Stimulated activated CD8-positive, alpha-beta memory T cell treated with anti-CD3 and anti-CD28 coated beads, Interleukin-12 subunit alpha, Interleukin-12 subunit beta, amount 100 ng/mL, for 1 hour (primary cell): ENCODE data around the gene IFNA13.
"Not testable (repeated sequence)": the region's sequence is repeated elsewhere in the genome, so short reads cannot be mapped to it uniquely, and the experiment has no call there.

Source experiments
- DNase-seq: peaks from one replicate; pipeline ENCODE4 v3.0.0-alpha.2; 2020; ENCODE audit warnings: low read depth

The IFNA13 gene

DNA sequence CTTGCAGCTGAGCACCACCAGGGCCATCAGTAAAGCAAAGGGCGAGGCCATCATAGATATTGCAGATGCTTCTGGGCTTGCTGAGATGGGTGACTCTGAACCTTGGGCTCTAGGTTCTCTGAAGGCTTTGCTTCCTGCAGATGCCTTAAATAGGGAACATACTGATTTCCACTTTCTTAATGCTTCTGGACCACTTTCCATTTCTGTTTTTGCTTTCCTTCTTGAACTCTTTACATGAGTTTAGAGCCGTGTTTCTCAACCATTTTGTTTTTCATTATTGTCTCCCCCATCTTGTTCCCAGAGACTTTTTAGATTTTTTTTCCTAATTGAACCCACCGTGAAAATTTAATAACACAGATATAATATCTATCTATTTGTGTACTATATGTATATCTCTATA, at the start of gene IFNA13:
IFNA13 (minus strand) TSS at position 101 of the 400 bp plus-strand sequence; CDS start at position 54, 47 bp downstream.
- DNase-seq: no peak

- no peak for DNase-seq
These were observed 47.8 kb upstream of the IFNA13 start for GRCh38 chr9:21415493-21416267.

- no peak for DNase-seq
These were observed 46.5 kb upstream of the IFNA13 start for GRCh38 chr9:21414220-21414940.

DNA sequence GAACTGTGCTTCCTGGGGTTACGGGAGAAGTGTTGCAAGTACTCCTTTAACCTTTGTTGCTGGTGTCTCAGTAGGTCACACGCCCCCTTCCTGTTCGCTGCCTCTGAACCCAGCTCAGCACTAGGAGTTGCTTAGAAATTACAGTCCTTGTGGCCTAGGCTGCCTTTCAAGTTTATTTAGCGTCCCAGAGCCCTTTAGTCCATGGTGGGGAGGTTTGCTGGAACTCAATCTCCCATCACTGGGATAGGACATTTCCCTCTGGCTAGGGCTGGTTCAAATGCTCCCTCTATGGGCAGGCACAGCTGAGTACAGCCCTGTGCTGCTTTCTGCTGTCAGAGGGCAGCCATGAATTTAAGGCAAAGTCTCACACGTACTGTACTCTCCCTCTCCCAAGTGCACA, 45.8 kb upstream of the IFNA13 start:
- no peak for DNase-seq

DNA sequence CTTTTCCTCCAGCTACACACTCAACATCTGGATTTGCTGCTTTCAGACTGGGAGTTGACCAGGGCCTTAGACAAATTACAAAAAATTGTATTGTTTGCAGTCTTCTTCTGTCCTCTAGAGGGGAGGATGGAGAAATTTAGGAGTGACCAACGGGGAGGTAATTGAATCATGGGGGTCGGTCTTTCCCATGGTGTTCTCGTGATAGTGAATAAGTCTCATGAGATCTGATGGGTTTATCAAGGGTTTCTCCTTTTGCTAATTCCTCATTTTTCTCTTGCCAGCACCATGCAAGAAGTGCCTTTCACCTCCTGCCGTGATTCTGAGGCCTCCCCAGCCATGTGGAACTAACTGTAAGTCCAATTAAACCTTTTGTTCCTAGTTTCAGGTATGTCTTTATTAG, 45.3 kb upstream of the IFNA13 start:
- DNase-seq: no peak

- DNase-seq: no peak
These were observed 44.2 kb upstream of the IFNA13 start for GRCh38 chr9:21412107-21412506.

- DNase-seq: no peak
These were observed 41.0 kb upstream of the IFNA13 start, which contains the start of gene IFNA8 for GRCh38 chr9:21408817-21409216. IFNA8 (plus strand) TSS chr9:21409117; CDS start chr9:21409177, 60 bp downstream.

DNA sequence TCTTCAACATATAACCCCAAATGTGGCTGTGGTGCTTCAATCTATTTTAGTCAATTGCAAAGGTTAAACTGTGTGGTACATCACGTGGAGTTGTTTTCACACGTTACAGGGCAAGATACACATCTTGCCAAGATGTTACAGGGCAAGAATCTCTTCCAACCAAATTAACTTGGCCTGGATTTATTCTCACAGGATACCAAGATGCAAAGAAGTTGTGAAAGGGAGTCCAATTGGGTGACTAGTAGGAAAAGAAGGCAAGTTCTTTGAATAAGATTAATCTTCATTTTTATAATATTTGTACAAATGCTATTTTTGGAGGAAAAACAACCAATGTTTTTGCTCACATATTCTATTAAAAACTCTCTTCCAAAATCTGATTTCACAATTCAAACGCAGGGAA, 36.3 kb upstream of the IFNA13 start:
- DNase-seq: no peak

DNA sequence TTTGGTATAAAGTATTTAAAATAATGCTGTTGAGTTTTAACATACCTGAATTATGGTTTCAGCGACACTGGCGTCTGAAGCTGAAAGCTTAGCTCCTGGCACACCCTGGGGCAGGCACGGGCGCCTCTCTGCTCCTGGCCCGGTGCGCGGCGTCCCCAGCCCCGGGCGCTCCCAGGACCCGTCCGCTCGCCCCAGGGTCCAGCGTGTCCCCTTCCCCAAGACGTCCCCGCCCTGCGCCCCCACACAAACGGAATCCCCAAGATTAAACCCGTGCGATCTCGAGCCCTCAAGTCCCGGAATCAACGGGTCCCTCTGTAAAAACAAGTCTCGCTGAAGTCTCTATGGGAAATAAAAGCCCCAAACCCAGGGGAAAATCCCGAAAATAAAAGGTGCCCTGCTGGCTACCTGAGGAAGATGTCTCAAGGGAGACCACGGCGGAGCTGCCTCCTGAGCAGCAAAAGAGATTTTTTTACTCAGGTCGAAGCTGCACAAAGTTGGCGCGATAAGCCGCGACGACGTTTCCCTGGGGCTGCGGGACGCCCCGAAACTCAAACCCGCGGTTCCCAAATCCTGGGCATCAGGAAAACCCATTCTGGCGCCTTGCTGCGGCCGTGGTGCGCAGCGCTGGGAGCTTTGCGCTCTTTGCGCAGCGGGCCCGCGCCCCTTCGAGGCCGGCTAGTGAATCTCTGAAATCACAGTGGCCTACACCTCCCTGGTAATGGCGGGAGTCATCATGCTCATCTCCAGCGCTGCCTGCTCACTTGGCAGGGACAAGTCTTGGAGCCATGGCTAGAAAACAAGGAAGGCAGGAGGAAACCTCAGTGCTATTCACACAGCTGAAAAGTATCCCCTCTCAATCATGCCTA, 34.8 kb upstream of the IFNA13 start:
- DNase-seq: no peak

DNA sequence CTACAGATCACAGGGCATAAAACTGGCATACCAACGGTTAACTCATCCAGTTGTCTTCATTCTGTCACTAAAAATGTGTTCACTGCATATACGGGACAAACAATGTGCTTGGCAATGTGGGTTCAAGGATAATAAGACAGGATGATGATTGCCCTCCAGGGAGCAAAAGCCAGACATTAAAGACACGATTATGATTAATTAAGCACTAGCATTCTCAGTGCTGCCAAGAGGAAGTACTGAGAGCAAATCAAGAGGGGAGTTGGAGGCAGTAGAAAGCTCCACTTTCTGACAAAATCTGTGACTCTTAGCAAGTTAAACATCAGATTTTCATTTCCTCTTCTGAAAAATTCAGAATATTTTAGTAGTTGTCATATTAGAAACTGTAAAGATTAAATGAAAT, 32.1 kb upstream of the IFNA13 start:
- DNase-seq: no peak

DNA sequence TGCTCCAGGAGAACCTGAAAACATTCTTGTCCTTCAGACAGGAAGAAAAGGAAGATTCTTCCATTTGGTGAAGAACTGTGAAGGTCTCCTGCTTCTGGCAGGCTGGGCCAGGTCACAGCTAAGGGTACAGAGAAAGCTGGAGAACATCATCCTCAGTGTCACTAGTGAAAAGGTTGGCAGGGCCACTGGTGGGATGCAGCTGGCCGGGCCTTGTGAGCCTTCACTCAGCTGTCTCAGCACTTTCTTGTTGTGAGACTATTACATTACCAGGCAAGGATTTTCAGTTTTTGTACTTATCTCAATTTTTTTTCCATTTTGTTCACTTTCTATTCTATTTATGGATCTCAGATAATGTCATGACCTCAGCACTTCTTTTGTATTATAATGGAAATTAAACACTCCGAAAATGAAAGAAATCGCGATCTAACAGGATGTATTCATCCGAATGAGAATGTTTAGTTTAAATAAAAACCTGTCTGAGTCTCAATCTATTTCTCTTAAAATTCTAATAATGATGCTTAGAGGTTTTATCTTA, 31.2 kb upstream of the IFNA13 start:
- DNase-seq: no peak

GRCh38 chr9:21395778-21396717, 28.2 kb upstream of the IFNA13 start:
- peak; percentile 41 for DNase-seq

GRCh38 chr9:21392270-21392669, 24.4 kb upstream of the IFNA13 start:
- DNase-seq: no peak

GRCh38 chr9:21385131-21385670, 17.3 kb upstream of the IFNA13 start, which contains the start of gene IFNA2:
IFNA2 (minus strand) TSS chr9:21385398; CDS start chr9:21385329, 69 bp downstream.
- no peak for DNase-seq

- DNase-seq: no peak
These were observed 15.8 kb upstream of the IFNA13 start for GRCh38 chr9:21383627-21384026.

DNA sequence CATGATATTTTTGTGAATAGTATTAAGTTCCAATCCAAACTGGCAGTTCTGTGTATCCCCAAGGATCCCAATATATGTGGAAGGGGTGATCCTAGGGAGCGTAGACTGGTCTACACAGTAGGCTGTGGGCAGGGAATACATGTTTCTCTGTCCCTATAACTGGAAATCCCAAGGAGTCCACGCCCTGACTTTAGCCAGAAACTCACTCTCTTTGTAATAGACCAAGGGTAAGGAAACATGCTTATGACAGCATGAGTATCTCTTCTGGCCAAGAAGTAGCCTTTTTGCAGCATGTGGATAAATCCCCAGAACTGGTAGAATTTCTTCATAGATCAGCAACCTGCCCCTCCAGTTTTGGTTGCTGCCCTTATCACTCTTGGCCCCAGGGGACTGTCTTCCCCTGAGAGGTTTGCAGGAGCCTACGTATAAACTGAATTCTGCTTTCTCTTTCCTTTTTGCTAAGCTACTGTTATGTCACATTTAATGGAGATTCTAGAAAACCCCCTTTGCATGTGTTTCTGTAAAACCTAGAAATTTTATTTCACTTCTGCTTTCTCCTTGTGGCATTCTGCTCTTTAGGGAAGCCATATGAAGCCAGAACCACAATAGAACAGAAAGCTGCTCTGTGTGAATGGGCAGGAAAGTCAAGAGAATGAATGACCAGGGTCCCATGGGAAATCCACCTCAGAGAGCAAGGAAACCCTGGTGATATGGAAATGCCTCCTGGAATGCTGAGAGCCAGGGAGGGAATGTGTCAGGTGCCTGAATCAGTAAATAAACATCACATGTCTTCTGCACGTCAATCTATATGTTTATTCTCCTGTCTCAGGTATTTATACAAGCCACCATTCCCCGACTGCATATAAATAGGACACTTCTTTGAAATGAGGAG, 13.8 kb upstream of the IFNA13 start:
- no peak for DNase-seq

DNA sequence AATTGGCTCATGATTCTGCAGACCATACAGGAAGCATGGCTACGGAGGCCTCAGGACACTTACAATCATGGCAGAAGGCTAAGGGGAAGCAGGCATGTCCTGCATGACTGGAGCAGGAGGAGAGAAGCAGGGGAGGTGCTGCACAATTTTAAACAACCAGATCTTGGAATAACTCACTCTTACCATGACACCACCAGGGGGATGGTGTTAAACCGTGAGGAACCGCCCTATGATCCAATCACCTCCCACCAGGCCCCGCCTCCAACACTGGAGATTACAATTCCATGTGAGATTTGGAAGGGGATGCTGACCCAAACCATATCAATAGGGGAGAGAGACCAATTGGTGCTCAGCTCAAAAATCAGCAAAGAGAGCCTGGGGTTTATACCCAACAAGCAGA, 3.6 kb upstream of the IFNA13 start:
- DNase-seq: not testable (repeated sequence)

GRCh38 chr9:21367169-21367568, 688 bp downstream of the IFNA13 start:
- DNase-seq: not testable (repeated sequence)

GRCh38 chr9:21362287-21362686, 5.6 kb downstream of the IFNA13 start:
- DNase-seq: no peak
